Gastrocnemius medialis (tissue), 4 donors: ENCODE results near the gene OR2C1. TPM values are rescaled to one million over a fixed set of nuclear protein-coding genes. Genes with fewer than 3 reads are reported as not detected.
A peak's percentile ranks its signal among the peaks of the same experiment; 100 is the strongest.

Source experiments
- ATAC-seq, 2 donors: fragments of 150-250 bp; one replicate each; pipeline ENCODE4 v1.9.1; 2016
- DNase-seq, 2 donors: peaks; one replicate each; pipeline ENCODE4 v3.0.0-alpha.2; 2019
- H3K27ac ChIP-seq, 4 donors: fragments of 200-600 bp; sonication (generic); 1 replicate in 1 of 4; 2 replicates in 3 of 4; pipeline ENCODE4 v1.5.1; 2016 to 2018; ENCODE audit warnings: mild to moderate bottlenecking in 2 of 4, moderate library complexity in 1 of 4
- H3K27me3 ChIP-seq, 3 donors: fragments of 200-600 bp; sonication (generic) in 2 of 3; 1 replicate in 1 of 3; 2 replicates in 2 of 3; pipeline versions ENCODE4 v1.5.1 to v1.6.0; 2016 to 2019; ENCODE audit warnings: mild to moderate bottlenecking in 1 of 3, moderate library complexity in 1 of 3
- H3K36me3 ChIP-seq, 2 donors: fragments of 200-600 bp; sonication (generic) in 1 of 2; one replicate each; pipeline ENCODE4 v1.5.1; 2017 to 2018
- H3K4me1 ChIP-seq, 2 donors: fragments of 200-600 bp; sonication (generic) in 1 of 2; one replicate each; pipeline ENCODE4 v1.5.1; 2016 to 2017; ENCODE audit warnings: mild to moderate bottlenecking in 2 of 2
- H3K4me3 ChIP-seq, 4 donors: fragments of 200-600 bp; sonication (generic) in 3 of 4; 1 replicate in 1 of 4; 2 replicates in 3 of 4; pipeline ENCODE4 v1.5.1; 2016 to 2019; ENCODE audit warnings: mild to moderate bottlenecking in 2 of 4
- H3K9me3 ChIP-seq, 3 donors: fragments of 200-600 bp; sonication (generic) in 2 of 3; 1 replicate in 1 of 3; 2 replicates in 2 of 3; pipeline ENCODE4 v1.5.1; 2016 to 2019
- POLR2A ChIP-seq, 2 donors: fragments of 450-650 bp; IDR thresholded peaks; one replicate each; pipeline ENCODE4 v1.6.1; 2017; ENCODE audit warnings: antibody characterized with exemption in 2 of 2, mild to moderate bottlenecking in 2 of 2, moderate library complexity in 2 of 2
- in situ Hi-C, 4 donors: fragments of 200-750 bp; cut with MboI; loops; one replicate each; pipeline versions ENCODE4 v1.15.0 to v1.8.0; 2017; ENCODE audit warnings: low sequenced_read_pairs in 4 of 4
- intact Hi-C: fragments of 100-400 bp; cut with DNase I; formaldehyde crosslinking; loops from one replicate; pipeline ENCODE4 v1.15.1; 2023; ENCODE audit warnings: low total_unique reads
- total RNA-seq, 4 donors: library from RNA; depleted of rRNA; stranded (reverse); fragments of >200 nt; gene quantifications; one replicate each; pipeline versions ENCODE4 v1.1.0 to v1.2.3, GENCODE V29; 2016
- TF ChIP-seq, protein P1 (sequence below), 5 experiments: fragments of 450-650 bp in 3 of 5; fragments of 200-600 bp in 2 of 5; sonication (generic) in 2 of 5; IDR thresholded peaks in 4 of 5; conservative IDR thresholded peaks in 1 of 5; 1 replicate in 4 of 5; 2 replicates in 1 of 5; pipeline ENCODE4 v1.5.1; 2016 to 2019; ENCODE audit warnings: antibody characterized with exemption in 5 of 5, mild to moderate bottlenecking in 3 of 5, moderate library complexity in 3 of 5

Gene OR2C1
- total RNA-seq, 4 donors from 2014 or later = not detected

- no peak overlapping the region for H3K27ac ChIP-seq
- no peak overlapping the region for H3K4me3 ChIP-seq
- H3K36me3 ChIP-seq = peaks cover 0 to 24% of the 10 kb centered on the region in 2 donors
- no peak for DNase-seq
- no peak for ATAC-seq
- H3K9me3 ChIP-seq = peaks cover 0 to 29% (median 5%) of the 10 kb centered on the region in 3 donors
- H3K4me1 ChIP-seq = no peaks in the 10 kb centered on the region
- in situ Hi-C loops (no loop called here), intact Hi-C loops (no loop called here)
- TF ChIP-seq, protein P1, sequence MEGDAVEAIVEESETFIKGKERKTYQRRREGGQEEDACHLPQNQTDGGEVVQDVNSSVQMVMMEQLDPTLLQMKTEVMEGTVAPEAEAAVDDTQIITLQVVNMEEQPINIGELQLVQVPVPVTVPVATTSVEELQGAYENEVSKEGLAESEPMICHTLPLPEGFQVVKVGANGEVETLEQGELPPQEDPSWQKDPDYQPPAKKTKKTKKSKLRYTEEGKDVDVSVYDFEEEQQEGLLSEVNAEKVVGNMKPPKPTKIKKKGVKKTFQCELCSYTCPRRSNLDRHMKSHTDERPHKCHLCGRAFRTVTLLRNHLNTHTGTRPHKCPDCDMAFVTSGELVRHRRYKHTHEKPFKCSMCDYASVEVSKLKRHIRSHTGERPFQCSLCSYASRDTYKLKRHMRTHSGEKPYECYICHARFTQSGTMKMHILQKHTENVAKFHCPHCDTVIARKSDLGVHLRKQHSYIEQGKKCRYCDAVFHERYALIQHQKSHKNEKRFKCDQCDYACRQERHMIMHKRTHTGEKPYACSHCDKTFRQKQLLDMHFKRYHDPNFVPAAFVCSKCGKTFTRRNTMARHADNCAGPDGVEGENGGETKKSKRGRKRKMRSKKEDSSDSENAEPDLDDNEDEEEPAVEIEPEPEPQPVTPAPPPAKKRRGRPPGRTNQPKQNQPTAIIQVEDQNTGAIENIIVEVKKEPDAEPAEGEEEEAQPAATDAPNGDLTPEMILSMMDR (IDR thresholded peaks at IDR 0.05 in 4 of 5, conservative IDR thresholded peaks at IDR 0.05 in 1 of 5) = no peak
- no peak for TF ChIP-seq POLR2A (IDR thresholded peaks at IDR 0.05)
- no peaks in the 10 kb centered on the region for H3K27me3 ChIP-seq
Observed at GRCh38 chr16:3375680-3376079, 20.0 kb downstream of the OR2C1 start.

- no peak overlapping the region for H3K27ac ChIP-seq
- H3K36me3 ChIP-seq = peaks cover 3 to 47% of the 10 kb centered on the region in 2 donors
- no peak for DNase-seq
- intact Hi-C loops = no loop called here
- TF ChIP-seq POLR2A (IDR thresholded peaks at IDR 0.05) = no peak
- TF ChIP-seq, protein P1 (IDR thresholded peaks at IDR 0.05 in 4 of 5, conservative IDR thresholded peaks at IDR 0.05 in 1 of 5) = no peak
- ATAC-seq = no peak
- H3K4me3 ChIP-seq = no peak overlapping the region
- peaks cover 0 to 3% (median 0%) of the 10 kb centered on the region in 3 donors for H3K27me3 ChIP-seq
- in situ Hi-C loops = no loop called here
- H3K9me3 ChIP-seq = peaks cover 18 to 51% (median 23%) of the 10 kb centered on the region in 3 donors
- no peaks in the 10 kb centered on the region for H3K4me1 ChIP-seq
Observed at GRCh38 chr16:3377917-3378316, 22.2 kb downstream of the OR2C1 start.

GRCh38 chr16:3383045-3383448, 27.4 kb downstream of the OR2C1 start:
- in situ Hi-C loops (no loop called here), intact Hi-C loops (no loop called here)
- no peaks in the 10 kb centered on the region for H3K4me1 ChIP-seq
- peaks cover 11 to 73% of the 10 kb centered on the region in 2 donors for H3K36me3 ChIP-seq
- peak overlapping the region in 2 of 4 donors; percentile 9 to 37 for H3K4me3 ChIP-seq
- peaks cover 0 to 6% (median 0%) of the 10 kb centered on the region in 3 donors for H3K27me3 ChIP-seq
- peaks cover 29 to 84% (median 43%) of the 10 kb centered on the region in 3 donors for H3K9me3 ChIP-seq
- no peak overlapping the region for H3K27ac ChIP-seq
- DNase-seq (no peak), ATAC-seq (no peak)
- TF ChIP-seq, protein P1 (IDR thresholded peaks at IDR 0.05 in 4 of 5, conservative IDR thresholded peaks at IDR 0.05 in 1 of 5) = no peak
- no peak for TF ChIP-seq POLR2A (IDR thresholded peaks at IDR 0.05)

DNA sequence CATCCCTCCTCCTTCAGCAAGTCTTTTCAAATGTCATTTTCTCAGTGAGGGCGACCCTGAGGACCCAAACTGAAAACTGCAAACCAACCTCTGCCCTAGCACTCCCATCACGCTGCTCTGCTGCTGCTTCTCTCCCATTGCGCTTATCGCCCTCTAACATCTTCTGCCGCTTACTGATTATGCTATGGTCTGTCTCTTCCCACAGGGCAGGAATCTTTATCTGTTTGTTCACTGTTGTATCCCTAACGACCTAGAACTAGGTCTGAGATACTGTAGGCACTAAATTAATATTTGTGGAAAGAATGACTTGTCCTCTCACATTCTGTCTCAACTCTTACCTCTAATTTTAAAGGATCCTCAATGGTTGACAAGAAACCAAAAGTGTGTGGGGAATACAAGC, 32.6 kb downstream of the OR2C1 start:
- in situ Hi-C loops = no loop called here
- no peak overlapping the region for H3K4me3 ChIP-seq
- no peak overlapping the region for H3K27ac ChIP-seq
- H3K36me3 ChIP-seq = peaks cover 12 to 86% of the 10 kb centered on the region in 2 donors
- H3K27me3 ChIP-seq = no peaks in the 10 kb centered on the region
- no peak for TF ChIP-seq POLR2A (IDR thresholded peaks at IDR 0.05)
- TF ChIP-seq, protein P1 (IDR thresholded peaks at IDR 0.05 in 4 of 5, conservative IDR thresholded peaks at IDR 0.05 in 1 of 5) = no peak
- ATAC-seq (no peak), DNase-seq (no peak)
- H3K4me1 ChIP-seq = no peaks in the 10 kb centered on the region
- intact Hi-C loops = no loop called here
- peaks cover 10 to 74% (median 25%) of the 10 kb centered on the region in 3 donors for H3K9me3 ChIP-seq
